ENCODE data around the gene UFM1. TPM values are rescaled to one million over a fixed set of nuclear protein-coding genes. Genes with fewer than 3 reads are reported as not detected.
"Not testable (repeated sequence)": the region's sequence is repeated elsewhere in the genome, so short reads cannot be mapped to it uniquely, and the experiment has no call there.

The UFM1 gene
- total RNA-seq (2021; fragmentation: NEBNext Ultra II Directional; extraction: Animal tissue kit (Norgen Biotek cat#: 25700)), result 10 to 100 TPM; 62.9 to 75.2 (median 69.0) TPM
- long read RNA-seq, transcript UFM1-201 (6 exons, 3,138 nt), result major isoform, 144 of 200 reads
- long read RNA-seq, partial matches to known transcripts, result 34 of 200 reads
- long read RNA-seq, other reads (novel, unspliced or antisense), result 20 of 200 reads

DNA sequence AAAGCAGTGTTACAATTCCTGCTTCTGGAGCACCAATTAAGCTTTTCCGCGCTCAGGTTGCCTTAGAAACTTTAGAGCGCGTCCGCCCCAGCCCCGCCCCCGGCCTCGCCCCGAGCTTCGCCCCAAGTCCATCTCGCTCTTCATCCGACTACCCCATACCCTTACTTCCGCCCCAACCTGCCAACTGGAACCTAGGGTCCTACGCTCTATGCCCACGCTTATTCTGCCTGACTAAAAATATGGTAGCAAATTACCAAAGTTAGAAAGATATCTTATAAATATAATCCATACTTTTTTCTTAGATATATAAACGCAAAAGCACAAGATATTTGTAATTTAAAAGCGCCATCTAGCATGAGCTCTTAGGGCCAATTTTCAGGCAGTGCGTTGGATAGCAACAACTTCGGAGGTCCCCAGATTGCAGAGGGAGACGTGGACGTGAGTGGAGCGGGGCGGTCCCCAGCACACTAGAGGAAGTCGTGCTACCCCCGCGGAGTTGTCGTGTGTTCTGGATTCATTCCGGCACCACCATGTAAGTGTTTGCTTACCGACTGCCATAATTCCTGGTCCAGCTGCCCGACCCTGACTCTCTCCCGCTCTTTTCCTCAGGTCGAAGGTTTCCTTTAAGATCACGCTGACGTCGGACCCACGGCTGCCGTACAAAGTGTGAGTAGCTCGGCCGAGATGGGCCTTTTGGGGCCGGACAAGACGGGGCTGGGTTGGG is at the start of gene UFM1:
UFM1 (plus strand) TSS at position 462 of the 724 bp plus-strand sequence; CDS start at position 531, 69 bp downstream.
- Mint-ChIP-seq H3K27ac (peak within 1 kb of the TSS; percentile 99), H3K36me3 (ENCODE audit: low read depth) (peaks cover 23% of the 10 kb centered on the region), H3K4me3 (peak within 1 kb of the TSS; percentile 100), H3K4me1 (ENCODE audit: low read depth) (peaks cover 31% of the 10 kb centered on the region), H3K27me3 (ENCODE audit: insufficient read depth) (no peaks in the 10 kb centered on the region; the same call in 1 of the 2 replicates), H3K9me3 (no peaks in the 10 kb centered on the region)
- TF ChIP-seq, protein P1, sequence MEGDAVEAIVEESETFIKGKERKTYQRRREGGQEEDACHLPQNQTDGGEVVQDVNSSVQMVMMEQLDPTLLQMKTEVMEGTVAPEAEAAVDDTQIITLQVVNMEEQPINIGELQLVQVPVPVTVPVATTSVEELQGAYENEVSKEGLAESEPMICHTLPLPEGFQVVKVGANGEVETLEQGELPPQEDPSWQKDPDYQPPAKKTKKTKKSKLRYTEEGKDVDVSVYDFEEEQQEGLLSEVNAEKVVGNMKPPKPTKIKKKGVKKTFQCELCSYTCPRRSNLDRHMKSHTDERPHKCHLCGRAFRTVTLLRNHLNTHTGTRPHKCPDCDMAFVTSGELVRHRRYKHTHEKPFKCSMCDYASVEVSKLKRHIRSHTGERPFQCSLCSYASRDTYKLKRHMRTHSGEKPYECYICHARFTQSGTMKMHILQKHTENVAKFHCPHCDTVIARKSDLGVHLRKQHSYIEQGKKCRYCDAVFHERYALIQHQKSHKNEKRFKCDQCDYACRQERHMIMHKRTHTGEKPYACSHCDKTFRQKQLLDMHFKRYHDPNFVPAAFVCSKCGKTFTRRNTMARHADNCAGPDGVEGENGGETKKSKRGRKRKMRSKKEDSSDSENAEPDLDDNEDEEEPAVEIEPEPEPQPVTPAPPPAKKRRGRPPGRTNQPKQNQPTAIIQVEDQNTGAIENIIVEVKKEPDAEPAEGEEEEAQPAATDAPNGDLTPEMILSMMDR (IDR thresholded peaks at IDR 0.05), result no peak
- peak; percentile 91 for DNase-seq

- H3K4me1 Mint-ChIP-seq (ENCODE audit: low read depth), result no peaks in the 10 kb centered on the region
- H3K27ac Mint-ChIP-seq, result no peak overlapping the region
- H3K4me3 Mint-ChIP-seq, result no peak overlapping the region
- TF ChIP-seq, protein P1 (IDR thresholded peaks at IDR 0.05), result no peak
- no peaks in the 10 kb centered on the region; the same call in none of the 2 replicates for H3K27me3 Mint-ChIP-seq (ENCODE audit: insufficient read depth)
- no peaks in the 10 kb centered on the region for H3K36me3 Mint-ChIP-seq (ENCODE audit: low read depth)
- no peak for DNase-seq
- no peaks in the 10 kb centered on the region for H3K9me3 Mint-ChIP-seq
These were observed 48.4 kb upstream of the UFM1 start for GRCh38 chr13:38301236-38301635.

GRCh38 chr13:38303816-38304320 is 45.8 kb upstream of the UFM1 start:
- Mint-ChIP-seq H3K4me3 (no peak overlapping the region), H3K27ac (no peak overlapping the region), H3K27me3 (ENCODE audit: insufficient read depth) (no peaks in the 10 kb centered on the region; the same call in none of the 2 replicates), H3K9me3 (no peaks in the 10 kb centered on the region), H3K36me3 (ENCODE audit: low read depth) (no peaks in the 10 kb centered on the region), H3K4me1 (ENCODE audit: low read depth) (peaks cover 4% of the 10 kb centered on the region)
- DNase-seq, result no peak
- TF ChIP-seq, protein P1 (IDR thresholded peaks at IDR 0.05), result no peak

DNA sequence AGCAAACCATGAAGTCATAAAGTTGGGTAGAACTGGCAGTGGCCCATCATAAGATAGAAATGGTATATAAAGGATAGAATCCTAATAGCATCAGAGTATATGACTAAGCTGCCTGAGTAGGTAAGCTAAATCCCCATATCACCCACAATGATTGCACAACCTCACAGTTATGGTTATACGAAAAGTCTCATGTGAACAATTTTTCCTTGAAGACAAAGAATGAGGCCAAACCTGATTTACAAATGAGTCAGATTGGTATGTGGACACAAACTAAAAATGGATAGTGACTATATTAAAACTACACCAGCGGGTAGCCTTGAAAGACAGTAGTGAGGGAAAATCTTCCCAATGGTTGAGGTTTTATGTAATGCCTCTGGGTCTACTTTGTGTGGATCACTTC is 40.9 kb upstream of the UFM1 start:
- TF ChIP-seq, protein P1 (IDR thresholded peaks at IDR 0.05), result no peak
- Mint-ChIP-seq H3K36me3 (ENCODE audit: low read depth) (no peaks in the 10 kb centered on the region), H3K9me3 (peaks cover 4% of the 10 kb centered on the region; the same call in 1 of the 2 replicates), H3K27me3 (ENCODE audit: insufficient read depth) (no peaks in the 10 kb centered on the region; the same call in none of the 2 replicates), H3K4me3 (no peak overlapping the region), H3K27ac (peak overlapping the region; percentile 30; the same call in 1 of the 2 replicates), H3K4me1 (ENCODE audit: low read depth) (peaks cover 13% of the 10 kb centered on the region)
- peak; percentile 78 for DNase-seq

- peak; percentile 1 for DNase-seq
- Mint-ChIP-seq H3K9me3 (peaks cover 4% of the 10 kb centered on the region; the same call in 1 of the 2 replicates), H3K36me3 (ENCODE audit: low read depth) (no peaks in the 10 kb centered on the region), H3K4me3 (no peak overlapping the region), H3K27me3 (ENCODE audit: insufficient read depth) (no peaks in the 10 kb centered on the region; the same call in none of the 2 replicates), H3K4me1 (ENCODE audit: low read depth) (peaks cover 13% of the 10 kb centered on the region), H3K27ac (no peak overlapping the region)
- TF ChIP-seq, protein P1 (IDR thresholded peaks at IDR 0.05), result no peak
These were observed 40.3 kb upstream of the UFM1 start for GRCh38 chr13:38309397-38309796.

DNA sequence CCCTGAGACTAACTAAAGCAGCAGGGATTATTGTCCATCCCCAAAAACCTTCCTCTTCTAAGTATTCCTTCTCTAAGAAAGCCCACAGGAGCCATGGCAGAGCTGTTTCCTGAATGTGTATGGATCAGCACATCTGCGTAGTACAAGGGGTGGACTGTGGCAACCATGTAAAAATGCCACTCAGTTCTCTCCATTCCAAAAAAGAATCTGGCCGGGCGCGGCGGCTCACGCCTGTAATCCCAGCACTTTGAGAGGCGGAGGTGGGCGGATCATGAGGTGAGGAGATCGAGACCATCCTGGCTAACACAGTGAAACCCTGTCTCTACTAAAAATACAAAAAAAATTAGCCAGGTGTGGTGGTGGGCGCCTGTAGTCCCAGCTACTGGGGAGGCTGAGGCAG is 38.5 kb upstream of the UFM1 start:
- not testable (repeated sequence) for H3K27ac Mint-ChIP-seq; H3K4me3 Mint-ChIP-seq; DNase-seq; H3K27me3 Mint-ChIP-seq (ENCODE audit: insufficient read depth); H3K9me3 Mint-ChIP-seq; H3K36me3 Mint-ChIP-seq (ENCODE audit: low read depth)
- H3K4me1 Mint-ChIP-seq (ENCODE audit: low read depth), result peaks cover 13% of the 10 kb centered on the region

Data from HFFc6 (cell line).